ENCODE results near the gene BACH1.

DNA sequence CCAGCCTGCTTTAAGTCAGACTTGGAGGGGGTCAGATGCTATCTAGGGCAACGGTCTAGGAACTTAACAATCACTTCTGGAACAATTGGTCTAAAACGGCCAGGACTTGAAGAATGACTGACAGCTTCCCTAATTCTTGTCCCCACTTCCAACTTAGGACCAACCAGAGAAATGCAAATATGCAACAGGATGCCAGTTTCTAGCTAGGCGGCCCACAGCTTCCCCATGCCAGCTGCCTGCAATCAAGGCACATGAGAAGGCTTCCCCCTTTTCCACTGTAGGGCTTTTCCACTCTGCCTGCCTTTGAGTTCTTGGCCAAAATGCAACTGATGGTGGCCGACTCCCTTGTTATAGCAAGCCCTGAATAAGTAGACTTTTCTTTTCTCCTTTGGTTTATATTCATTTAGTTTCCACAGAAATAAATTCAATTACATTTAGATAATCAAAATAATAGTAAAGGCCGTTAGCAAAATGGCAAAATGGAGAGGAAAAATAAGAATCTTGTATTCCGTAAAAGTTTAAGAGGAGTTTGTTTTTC lies 80.9 kb downstream of the BACH1 start:
- TF ChIP-seq, protein P1, sequence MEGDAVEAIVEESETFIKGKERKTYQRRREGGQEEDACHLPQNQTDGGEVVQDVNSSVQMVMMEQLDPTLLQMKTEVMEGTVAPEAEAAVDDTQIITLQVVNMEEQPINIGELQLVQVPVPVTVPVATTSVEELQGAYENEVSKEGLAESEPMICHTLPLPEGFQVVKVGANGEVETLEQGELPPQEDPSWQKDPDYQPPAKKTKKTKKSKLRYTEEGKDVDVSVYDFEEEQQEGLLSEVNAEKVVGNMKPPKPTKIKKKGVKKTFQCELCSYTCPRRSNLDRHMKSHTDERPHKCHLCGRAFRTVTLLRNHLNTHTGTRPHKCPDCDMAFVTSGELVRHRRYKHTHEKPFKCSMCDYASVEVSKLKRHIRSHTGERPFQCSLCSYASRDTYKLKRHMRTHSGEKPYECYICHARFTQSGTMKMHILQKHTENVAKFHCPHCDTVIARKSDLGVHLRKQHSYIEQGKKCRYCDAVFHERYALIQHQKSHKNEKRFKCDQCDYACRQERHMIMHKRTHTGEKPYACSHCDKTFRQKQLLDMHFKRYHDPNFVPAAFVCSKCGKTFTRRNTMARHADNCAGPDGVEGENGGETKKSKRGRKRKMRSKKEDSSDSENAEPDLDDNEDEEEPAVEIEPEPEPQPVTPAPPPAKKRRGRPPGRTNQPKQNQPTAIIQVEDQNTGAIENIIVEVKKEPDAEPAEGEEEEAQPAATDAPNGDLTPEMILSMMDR (IDR thresholded peaks at IDR 0.05 in 8 of 11, conservative IDR thresholded peaks at IDR 0.05 in 3 of 11): no peak
- no peak for TF ChIP-seq POLR2A (IDR thresholded peaks at IDR 0.05)
